VCaP (cell line): ENCODE measurements around the gene KCNJ8.

Experiments used
- H3K27ac ChIP-seq: fragments of 450-650 bp; 2 replicates; pipeline ENCODE4 v1.5.1; 2017
- CTCF ChIP-seq: fragments of 450-650 bp; conservative IDR thresholded peaks from 2 replicates; pipeline ENCODE4 v1.5.1; 2017; ENCODE audit warnings: mild to moderate bottlenecking, moderate library complexity

Gene KCNJ8

GRCh38 chr12:21731144-21731543 is 43.4 kb downstream of the KCNJ8 start:
- TF ChIP-seq CTCF: no peak
- H3K27ac ChIP-seq: no peak overlapping the region

- H3K27ac ChIP-seq: no peak overlapping the region
- TF ChIP-seq CTCF: no peak
Observed at GRCh38 chr12:21725731-21726130, 48.8 kb downstream of the KCNJ8 start.

- no peak overlapping the region for H3K27ac ChIP-seq
- TF ChIP-seq CTCF: no peak
Observed at GRCh38 chr12:21718944-21719650, 55.4 kb downstream of the KCNJ8 start.

GRCh38 chr12:21718403-21718802 is 56.1 kb downstream of the KCNJ8 start:
- no peak for TF ChIP-seq CTCF
- no peak overlapping the region for H3K27ac ChIP-seq

GRCh38 chr12:21717767-21718166 is 56.7 kb downstream of the KCNJ8 start:
- H3K27ac ChIP-seq: no peak overlapping the region
- TF ChIP-seq CTCF: no peak

GRCh38 chr12:21715386-21715785 is 59.1 kb downstream of the KCNJ8 start:
- TF ChIP-seq CTCF: no peak
- H3K27ac ChIP-seq: no peak overlapping the region
